Duodenal mucosa (tissue), 2 donors: ENCODE data around the gene GET4.
A peak's percentile ranks its signal among the peaks of the same experiment; 100 is the strongest.

Experiments
- H3K27ac ChIP-seq: one replicate; pipeline ENCODE4 v1.7.0; 2013; ENCODE audit warnings: low read depth, low read length
- H3K27me3 ChIP-seq, 2 donors: one replicate each; pipeline ENCODE4 v1.7.0; 2013; ENCODE audit warnings: low read length in 2 of 2, control low read depth in 1 of 2; ENCODE audit not compliant: insufficient read depth in 2 of 2, control insufficient read depth in 1 of 2
- H3K36me3 ChIP-seq, 2 donors: one replicate each; pipeline ENCODE4 v1.7.0; 2013; ENCODE audit warnings: low read length in 2 of 2, control low read depth in 1 of 2; ENCODE audit not compliant: insufficient read depth in 2 of 2, control insufficient read depth in 1 of 2
- H3K4me1 ChIP-seq, 2 donors: one replicate each; pipeline ENCODE4 v1.7.0; 2013; ENCODE audit warnings: low read length in 2 of 2, control low read depth in 1 of 2; ENCODE audit not compliant: insufficient read depth in 2 of 2, control insufficient read depth in 1 of 2
- H3K4me3 ChIP-seq, 2 donors: one replicate each; pipeline ENCODE4 v1.7.0; 2013; ENCODE audit warnings: low read length in 2 of 2, low read depth in 1 of 2
- H3K9ac ChIP-seq, 2 donors: one replicate each; pipeline ENCODE4 v1.7.0; 2013; ENCODE audit warnings: low read length in 2 of 2, low read depth in 1 of 2
- H3K9me3 ChIP-seq, 2 donors: one replicate each; pipeline ENCODE4 v1.7.0; 2013; ENCODE audit warnings: low read length in 2 of 2, control low read depth in 1 of 2; ENCODE audit not compliant: control insufficient read depth in 1 of 2

GET4 gene, protein sequence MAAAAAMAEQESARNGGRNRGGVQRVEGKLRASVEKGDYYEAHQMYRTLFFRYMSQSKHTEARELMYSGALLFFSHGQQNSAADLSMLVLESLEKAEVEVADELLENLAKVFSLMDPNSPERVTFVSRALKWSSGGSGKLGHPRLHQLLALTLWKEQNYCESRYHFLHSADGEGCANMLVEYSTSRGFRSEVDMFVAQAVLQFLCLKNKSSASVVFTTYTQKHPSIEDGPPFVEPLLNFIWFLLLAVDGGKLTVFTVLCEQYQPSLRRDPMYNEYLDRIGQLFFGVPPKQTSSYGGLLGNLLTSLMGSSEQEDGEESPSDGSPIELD

DNA sequence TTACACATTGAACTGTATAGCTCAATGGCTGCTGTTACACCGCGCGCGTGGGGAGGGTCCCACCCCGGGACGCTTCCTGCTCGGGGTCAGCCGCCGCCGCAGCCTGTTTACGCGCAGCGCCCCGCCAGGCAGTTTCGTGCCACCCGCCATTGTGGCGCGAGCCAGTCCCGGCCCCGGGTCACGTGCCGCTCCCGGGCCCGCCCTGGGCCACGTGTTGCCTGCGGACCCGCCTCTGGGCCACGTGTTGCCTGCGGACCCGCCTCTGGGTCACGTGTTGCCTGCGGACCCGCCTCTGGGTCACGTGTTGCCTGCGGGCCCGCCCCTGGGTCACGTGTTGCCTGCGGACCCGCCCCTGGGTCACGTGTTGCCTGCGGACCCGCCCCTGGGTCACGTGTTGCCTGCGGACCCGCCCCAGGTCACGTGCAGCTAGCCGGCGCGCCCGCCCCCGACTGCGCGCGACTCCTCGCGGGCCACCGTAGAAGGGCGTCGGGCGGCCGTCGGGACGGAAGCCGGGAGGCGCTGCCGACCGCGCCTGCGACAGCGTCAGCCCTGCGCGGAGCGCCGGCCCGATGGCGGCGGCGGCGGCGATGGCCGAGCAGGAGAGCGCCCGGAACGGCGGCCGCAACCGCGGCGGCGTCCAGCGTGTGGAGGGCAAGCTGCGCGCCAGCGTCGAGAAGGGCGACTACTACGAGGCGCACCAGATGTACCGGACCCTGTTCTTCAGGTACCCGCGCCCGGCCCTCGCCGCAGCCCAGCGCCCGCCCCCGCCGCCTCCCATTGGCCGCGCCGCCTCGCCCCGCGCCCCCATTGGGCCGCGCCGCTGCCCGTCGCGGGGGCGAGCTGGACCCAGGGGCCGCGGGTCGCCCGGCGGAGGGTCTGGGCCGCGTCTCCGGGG, at the start of gene GET4:
Gene GET4 (plus strand): TSS at position 478 of the 895 bp plus-strand sequence. CDS start 92 bp downstream, at position 570.
- H3K27me3 ChIP-seq, result no peaks in the 10 kb centered on the region
- no peaks in the 10 kb centered on the region for H3K9me3 ChIP-seq
- peak within 1 kb of the TSS; percentile 73 to 80 for H3K9ac ChIP-seq
- peaks cover 15 to 17% of the 10 kb centered on the region in 2 donors for H3K4me1 ChIP-seq
- H3K36me3 ChIP-seq, result peaks cover 0 to 19% of the 10 kb centered on the region in 2 donors
- peak within 1 kb of the TSS; percentile 84 for H3K27ac ChIP-seq
- peak within 1 kb of the TSS; percentile 76 to 88 for H3K4me3 ChIP-seq

- no peaks in the 10 kb centered on the region for H3K27me3 ChIP-seq
- H3K9me3 ChIP-seq, result no peaks in the 10 kb centered on the region
- H3K4me1 ChIP-seq, result peaks cover 32 to 37% of the 10 kb centered on the region in 2 donors
- H3K4me3 ChIP-seq, result no peak overlapping the region
- no peak overlapping the region for H3K27ac ChIP-seq
- peaks cover 8 to 19% of the 10 kb centered on the region in 2 donors for H3K36me3 ChIP-seq
- H3K9ac ChIP-seq, result no peak overlapping the region
Observed at GRCh38 chr7:828793-829561, 47.4 kb upstream of the GET4 start.

- Histone ChIP-seq H3K9me3 (no peaks in the 10 kb centered on the region), H3K4me3 (no peak overlapping the region), H3K27me3 (no peaks in the 10 kb centered on the region), H3K27ac (no peak overlapping the region), H3K9ac (no peak overlapping the region), H3K4me1 (peaks cover 27 to 31% of the 10 kb centered on the region in 2 donors), H3K36me3 (peaks cover 8 to 20% of the 10 kb centered on the region in 2 donors)
Observed at GRCh38 chr7:830069-830468, 46.3 kb upstream of the GET4 start.

- Histone ChIP-seq H3K27ac (peak overlapping the region; percentile 76), H3K27me3 (no peaks in the 10 kb centered on the region), H3K9me3 (no peaks in the 10 kb centered on the region), H3K9ac (peak overlapping the region; percentile 18 to 45), H3K4me3 (no peak overlapping the region), H3K36me3 (peaks cover 13 to 19% of the 10 kb centered on the region in 2 donors), H3K4me1 (peaks cover 27 to 30% of the 10 kb centered on the region in 2 donors)
Observed at GRCh38 chr7:831596-832166, 44.7 kb upstream of the GET4 start.

GRCh38 chr7:832167-832967, 44.0 kb upstream of the GET4 start, which contains the start of gene SUN1:
SUN1 (plus strand) TSS chr7:832476; CDS start chr7:832525, 49 bp downstream.
- no peaks in the 10 kb centered on the region for H3K27me3 ChIP-seq
- peaks cover 15 to 22% of the 10 kb centered on the region in 2 donors for H3K36me3 ChIP-seq
- H3K9ac ChIP-seq, result peak within 1 kb of the TSS; percentile 18 to 45
- H3K4me3 ChIP-seq, result peak within 1 kb of the TSS in 1 of 2 donors; percentile 40
- H3K4me1 ChIP-seq, result peaks cover 28 to 30% of the 10 kb centered on the region in 2 donors
- H3K9me3 ChIP-seq, result no peaks in the 10 kb centered on the region
- peak within 1 kb of the TSS; percentile 76 for H3K27ac ChIP-seq

DNA sequence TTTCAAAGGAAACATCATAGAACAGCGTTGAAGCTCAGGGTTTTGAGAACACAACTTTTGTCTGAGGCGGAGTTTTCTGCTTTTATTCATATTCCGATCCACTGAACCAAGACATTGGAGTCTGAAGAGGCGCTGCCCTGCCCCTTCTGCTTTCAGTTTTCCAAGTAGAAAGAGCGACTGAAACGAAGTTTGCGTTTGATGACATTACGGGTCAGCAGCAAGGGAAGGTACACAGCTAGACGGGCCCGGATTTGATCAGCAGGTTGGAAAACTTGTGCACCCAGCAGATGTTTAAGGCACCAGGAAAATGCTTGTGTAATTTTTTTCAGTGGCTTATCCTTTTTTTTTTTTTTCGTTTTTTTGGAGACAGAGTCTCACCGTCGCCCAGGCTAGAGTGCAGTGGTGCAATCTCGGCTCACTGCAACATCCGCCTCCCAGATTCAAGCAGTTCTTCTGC, 43.4 kb upstream of the GET4 start:
- H3K27me3 ChIP-seq, result no peaks in the 10 kb centered on the region
- peaks cover 15 to 24% of the 10 kb centered on the region in 2 donors for H3K36me3 ChIP-seq
- H3K4me1 ChIP-seq, result peaks cover 28 to 30% of the 10 kb centered on the region in 2 donors
- H3K4me3 ChIP-seq, result no peak overlapping the region
- H3K27ac ChIP-seq, result peak overlapping the region; percentile 76
- no peaks in the 10 kb centered on the region for H3K9me3 ChIP-seq
- no peak overlapping the region for H3K9ac ChIP-seq

DNA sequence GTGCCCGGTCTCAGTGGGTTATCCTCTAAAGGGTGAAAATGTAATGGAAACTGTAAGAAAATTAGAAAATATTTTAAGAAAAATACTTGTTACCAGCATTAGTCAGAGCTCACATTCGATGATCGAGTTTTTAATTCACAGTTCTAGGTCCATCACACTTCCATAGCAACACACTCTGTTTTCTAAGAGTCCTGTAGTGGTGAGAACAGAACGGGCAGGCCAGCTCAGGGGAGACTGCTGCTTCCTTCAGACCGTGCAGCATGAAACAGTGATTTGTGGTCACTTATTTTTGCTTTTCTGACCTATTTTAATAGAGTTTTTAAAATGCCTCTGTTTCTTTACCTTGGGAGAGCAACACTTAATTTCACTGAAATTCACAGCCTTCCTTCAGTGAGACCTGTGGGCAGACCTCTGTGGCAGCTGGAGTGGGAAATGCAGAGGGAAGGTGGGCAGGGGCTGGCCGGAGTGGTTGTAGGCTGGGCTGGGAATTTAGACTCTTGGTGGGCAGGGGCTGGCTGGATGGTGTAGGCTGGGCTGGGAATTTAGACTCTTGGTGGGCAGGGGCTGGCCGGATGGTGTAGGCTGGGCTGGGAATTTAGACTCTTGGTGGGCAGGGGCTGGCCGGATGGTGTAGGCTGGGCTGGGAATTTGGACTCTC, 42.6 kb upstream of the GET4 start:
- Histone ChIP-seq H3K27me3 (no peaks in the 10 kb centered on the region), H3K36me3 (peaks cover 16 to 31% of the 10 kb centered on the region in 2 donors), H3K4me1 (peaks cover 28 to 30% of the 10 kb centered on the region in 2 donors), H3K4me3 (no peak overlapping the region), H3K9ac (no peak overlapping the region), H3K9me3 (no peaks in the 10 kb centered on the region), H3K27ac (no peak overlapping the region)

- H3K36me3 ChIP-seq, result peaks cover 21 to 37% of the 10 kb centered on the region in 2 donors
- H3K4me3 ChIP-seq, result no peak overlapping the region
- peaks cover 28 to 30% of the 10 kb centered on the region in 2 donors for H3K4me1 ChIP-seq
- no peaks in the 10 kb centered on the region for H3K27me3 ChIP-seq
- H3K9ac ChIP-seq, result no peak overlapping the region
- H3K9me3 ChIP-seq, result no peaks in the 10 kb centered on the region
- H3K27ac ChIP-seq, result no peak overlapping the region
Observed at GRCh38 chr7:834277-834676, 42.1 kb upstream of the GET4 start.
